Ecto neural progenitor cell (in vitro differentiated cells): ENCODE measurements around the gene FGFR2.

Source experiments
- DNase-seq: peaks from one replicate; pipeline ENCODE4 v3.0.0-alpha.2; 2018; ENCODE audit warnings: low spot score

The FGFR2 gene

DNA sequence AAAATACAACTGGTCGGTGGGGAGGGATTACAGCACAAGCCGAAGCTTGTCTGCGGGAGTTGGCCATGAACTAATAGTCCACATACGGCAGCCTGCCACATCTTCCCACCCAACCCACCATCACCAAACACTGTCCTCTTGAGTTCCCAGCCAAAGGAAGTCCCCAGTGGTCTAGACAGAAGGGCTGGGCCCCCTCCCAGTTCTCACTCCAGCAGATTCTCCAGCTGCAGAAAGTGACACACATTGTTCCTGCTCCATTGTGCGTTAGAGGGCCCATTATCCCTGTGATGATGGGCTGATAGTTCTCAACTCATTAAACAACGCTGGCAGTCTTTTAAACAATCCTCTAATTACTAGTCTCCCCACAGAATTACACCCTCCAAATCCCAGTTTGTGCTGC is 148.0 kb downstream of the FGFR2 start:
- no peak for DNase-seq

DNA sequence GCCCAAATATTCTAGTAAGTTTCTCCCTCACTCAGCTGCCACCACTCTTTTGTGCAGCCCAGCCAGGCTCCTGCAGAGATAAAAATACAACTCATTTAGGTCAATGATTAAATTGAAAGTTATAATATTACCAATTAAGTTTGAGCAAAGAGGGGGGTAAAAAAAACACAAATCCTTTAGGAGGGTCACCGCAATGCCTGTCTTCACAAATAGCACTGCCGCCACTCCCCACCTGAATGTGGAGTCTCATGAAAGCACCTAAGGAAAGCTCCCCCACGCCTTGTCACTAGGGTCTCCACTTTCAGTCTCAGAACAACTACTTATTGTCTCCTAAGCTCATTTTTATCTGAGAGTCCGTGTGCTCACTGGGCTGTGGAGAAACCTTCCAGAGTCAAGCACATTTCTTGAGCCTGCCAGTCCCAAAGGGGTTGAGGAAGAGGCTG is 148.7 kb downstream of the FGFR2 start:
- no peak for DNase-seq

DNA sequence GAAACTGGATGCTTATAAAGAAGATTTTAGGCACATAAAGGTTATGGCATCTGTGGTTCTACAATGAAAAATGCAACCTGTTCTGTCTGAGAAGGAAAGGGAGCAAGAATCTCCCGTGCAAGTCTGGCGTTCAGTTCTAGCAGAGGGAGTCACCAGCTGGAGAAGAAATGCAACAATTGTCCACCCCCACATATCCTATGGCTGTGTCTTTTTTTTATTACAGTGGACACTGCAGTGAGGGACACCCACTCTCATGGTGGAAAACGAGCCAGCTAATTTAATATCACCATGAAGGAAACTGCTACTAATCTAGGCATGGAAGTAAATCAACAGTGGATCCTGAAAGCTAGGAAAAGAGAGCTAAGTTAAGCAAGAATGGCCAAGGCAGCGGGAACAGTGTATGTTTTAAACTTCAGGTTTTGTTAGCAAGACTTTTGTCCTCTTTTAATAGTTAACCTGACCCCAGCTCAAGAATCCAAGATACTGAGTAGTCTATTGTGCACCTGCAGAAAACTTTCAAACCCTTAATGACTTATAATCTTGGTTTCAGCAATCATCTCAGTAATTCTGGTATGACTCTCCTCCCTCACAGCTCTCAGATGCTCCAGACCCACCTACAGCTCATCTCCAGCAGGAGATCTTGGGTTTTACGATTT is 149.3 kb downstream of the FGFR2 start:
- DNase-seq = no peak

DNA sequence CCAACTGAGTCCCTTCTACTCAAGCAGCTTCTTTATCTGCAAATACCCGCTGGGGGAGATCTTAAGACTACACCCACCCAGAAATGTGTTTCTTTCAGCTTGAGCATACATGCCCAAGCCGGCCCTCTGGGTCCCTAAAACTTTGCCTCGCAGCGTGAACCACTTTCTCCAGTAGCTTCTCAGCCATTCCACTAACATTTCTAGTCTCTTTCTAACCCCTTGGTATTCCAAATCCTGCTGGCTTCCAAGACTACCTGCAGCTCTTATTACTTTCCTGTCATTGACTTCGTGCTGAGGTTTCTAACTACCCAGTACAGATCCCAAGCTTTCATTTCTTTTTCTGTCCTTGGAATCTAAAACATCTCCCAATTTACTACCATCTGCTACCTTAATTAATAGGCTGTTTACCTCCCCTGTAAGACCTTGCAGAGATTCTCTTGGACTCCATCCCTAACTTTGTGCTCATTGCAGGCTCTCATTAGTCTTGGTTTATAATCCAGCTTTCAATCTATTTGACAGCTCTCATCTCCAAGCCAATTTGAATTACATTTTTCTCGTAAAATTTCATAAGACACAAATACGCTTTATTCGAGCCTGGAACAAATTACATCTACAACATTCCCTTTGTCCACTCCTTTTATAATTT is 153.6 kb downstream of the FGFR2 start:
- no peak for DNase-seq

DNA sequence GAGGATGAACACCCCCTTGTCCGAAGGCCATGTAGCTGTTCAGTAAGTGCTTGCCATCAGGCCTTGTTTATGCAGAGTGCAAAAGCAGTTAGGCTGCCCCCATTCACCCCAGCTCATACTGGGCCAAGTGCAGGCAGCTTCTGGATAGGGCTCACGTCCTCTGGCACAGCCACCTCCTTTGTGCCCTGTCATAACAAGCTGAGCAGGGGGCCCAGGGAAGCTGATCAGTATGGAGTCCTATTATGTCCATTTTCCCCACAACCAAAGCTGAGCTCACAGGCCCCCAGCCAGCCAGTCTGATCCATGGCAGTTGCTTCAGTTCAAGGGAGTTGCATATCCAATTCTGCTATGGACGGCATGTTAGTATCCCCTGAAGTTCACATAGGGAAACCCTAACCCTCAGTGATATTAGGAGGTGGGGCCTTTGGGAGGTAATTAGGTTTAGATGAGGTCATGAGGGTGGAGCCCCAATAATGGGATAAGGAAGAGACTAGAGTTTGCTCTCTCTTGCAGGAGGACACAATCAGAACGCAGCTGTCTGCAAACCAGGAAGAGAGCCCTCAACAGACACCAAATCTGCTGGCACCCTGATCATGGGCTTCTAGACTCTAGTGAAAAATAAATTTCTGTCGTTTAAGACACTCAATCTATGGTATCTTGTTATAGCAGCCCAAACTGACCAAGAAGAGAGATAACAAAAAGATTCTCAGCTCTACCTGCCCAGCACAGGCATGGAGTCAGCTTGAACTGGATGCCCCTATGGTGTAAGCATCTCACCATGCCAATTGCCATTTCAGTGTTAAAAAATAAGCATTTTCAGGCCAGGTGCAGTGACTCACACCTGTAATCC is 155.9 kb downstream of the FGFR2 start:
- DNase-seq = no peak

DNA sequence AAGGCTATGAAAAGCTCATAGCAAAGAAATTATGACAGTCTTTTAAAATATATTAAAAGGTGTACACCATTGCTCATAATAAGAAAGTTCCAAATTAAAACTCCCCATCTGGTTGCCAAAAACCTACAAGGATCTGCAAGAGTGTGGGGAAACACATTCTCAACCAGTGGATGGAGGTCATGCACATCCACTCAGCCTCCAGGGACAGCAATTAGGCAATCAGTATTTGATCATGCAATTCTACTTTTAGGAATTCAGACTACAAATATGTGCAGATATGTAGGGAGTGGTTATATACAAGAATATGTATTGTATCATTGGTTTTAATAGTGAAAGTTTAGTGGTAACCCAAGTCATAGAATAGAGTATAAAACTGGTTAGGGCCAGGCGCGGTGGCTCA is 157.8 kb downstream of the FGFR2 start:
- no peak for DNase-seq

DNA sequence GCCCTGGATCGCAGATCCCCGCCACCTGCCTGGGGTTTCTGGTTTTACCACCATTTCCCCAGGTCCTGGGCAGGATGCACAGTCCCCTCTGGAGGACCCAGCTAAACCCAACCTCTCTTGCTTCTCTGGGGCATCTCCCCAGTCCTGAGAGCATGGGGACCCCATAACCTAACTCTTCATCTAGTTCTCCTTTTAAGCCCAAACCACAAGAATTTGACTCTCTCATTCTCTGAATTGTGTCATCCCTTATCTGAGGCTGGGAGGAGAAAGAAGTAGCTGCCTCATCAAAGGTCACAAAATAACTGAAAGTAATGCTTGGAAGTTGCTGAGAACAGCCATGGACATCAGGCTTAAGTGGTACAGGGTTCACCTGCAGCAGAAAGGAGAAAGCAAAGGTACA is 159.9 kb downstream of the FGFR2 start:
- no peak for DNase-seq

DNA sequence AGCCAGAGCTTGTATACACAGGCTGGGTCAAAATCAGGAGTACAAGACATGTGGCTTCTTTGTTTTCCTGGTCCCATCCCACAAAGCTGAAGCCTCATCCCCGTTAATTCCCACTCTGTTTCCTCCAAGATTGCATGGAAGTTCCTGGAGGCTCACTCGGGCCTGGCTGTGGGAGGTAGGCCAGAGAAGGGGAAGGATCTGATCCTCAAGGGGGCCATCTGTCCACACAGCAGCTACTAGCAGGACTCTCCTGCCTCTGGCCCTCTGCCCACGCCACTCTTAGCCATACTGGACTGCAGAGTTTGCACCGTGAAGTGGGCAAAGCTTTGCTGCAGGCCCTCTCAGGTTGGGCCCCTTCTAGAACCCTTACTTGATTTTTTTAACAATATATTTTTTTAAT is 160.6 kb downstream of the FGFR2 start:
- no peak for DNase-seq

DNA sequence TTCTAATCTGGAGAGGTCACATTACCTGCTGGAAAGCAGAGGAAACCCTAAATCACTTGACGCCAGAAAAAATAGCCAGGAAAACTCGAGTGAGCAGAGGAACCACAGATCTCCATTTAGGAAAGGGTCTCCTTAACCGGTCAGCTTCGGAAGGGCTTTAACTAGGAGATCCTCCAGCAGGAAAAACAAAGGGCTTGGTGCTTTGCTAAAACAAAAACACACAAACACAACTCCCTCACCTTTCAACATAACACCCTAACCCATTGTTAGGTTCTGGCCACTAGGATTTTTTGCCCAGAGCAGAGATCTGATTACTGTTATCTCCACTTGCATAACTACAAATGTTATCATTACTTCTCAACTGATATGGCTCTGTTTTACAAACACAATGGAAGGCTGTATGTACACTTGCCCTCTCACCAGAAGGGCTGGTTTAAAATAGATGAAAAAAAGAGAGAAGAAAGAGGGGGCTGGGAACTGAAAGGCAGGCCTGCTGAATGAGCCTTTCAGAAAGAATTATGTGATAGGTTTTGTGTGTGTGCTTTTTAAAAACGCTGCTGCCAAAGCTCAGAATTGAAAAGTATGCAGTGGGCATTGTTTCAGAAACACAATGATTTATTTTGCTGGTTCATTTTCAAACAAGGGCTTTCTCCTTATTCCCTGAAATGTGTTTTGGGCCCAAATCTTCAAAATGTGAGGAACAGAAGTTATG is 161.5 kb downstream of the FGFR2 start:
- DNase-seq = no peak

DNA sequence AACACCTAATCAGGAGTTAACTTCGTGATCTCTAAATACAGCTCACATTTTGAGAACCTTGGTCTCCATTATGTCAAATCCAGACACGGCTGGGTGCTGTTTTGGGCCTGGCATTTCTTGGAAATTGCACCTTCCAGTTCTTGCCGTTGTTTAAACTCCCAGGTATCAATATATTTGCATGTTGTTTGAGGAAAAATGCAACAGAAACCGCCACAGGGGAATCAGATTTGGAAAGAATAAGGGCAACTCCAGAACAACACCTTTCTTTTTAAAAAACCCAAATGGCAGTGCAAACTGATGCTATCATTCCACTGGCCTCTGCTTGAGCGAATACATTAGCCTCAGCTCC is 162.0 kb downstream of the FGFR2 start:
- no peak for DNase-seq

DNA sequence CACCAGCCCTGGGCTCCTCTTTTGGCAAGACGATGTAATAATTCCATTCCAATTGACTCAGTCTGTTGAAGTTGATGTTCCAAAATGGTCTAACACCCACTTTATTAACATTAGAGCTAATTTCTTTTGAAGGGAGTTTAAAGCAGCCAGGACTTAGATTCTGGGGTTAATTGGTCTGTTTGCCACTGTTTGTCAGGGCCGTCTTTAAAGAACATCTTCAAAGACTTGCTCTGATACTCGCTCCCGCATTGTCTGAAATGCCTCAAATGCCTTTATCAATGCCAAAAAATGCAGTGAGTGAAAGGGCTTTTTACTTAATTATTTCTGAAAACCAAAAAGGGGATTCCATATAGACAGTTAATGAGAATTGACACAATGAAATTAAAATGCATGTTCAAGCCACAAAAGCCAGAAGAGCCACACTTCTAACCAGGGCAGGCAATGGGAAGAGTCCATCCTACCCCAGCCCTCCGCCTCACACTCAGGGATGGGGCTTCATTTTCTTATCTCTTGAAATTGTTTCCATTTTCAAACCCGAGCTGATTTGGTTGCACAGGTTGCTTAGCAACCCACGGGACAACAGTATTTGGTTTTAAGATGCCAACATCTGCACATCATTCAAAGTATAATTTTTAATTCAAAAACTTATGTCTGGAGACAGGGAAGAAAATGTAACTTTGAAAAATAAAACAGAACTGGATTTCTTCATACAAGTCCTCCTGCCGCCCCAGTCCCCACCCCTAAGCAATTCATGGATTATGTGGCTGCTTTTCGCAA is 163.0 kb downstream of the FGFR2 start:
- DNase-seq = no peak

DNA sequence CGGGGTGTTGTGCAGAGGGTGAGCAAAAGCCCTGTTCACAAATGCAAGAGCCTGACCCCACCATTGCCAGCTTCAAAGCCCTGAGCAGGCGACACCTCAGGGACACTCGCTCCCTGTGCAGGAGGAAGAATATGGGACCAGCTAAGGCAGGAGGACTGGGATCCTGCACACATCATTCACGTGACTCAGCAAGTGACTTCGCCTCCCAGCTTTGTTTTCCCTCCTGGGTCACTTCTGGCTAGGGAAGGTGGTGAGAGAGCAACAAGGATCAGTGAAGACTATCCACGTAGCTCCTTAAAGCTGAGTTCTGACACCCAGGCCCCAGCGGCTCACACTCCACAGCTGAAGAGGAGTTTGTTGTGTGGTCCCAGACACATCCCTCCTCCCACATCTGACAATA is 164.3 kb downstream of the FGFR2 start:
- no peak for DNase-seq

DNA sequence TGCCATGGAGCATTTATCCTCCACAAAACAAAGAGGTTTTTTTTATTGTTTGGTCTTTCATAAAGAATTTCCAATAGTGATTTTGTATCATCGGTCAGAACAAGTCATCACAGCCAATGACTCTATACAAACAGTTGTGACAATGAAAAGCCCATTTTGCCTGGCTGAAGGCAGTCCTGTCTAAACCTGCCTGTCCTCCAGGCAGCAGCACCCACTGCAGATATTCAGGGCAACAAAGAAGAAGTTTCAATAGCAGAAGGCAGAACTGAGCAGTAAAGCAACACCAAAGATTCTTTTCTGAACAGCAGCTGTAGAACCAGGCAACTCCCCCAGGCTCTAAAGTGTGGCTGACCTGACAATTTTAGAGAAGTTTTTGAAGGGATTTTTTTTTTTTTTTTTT is 169.4 kb downstream of the FGFR2 start:
- DNase-seq = no peak
